Mesenchymal stem cell (in vitro differentiated cells and primary cell): ENCODE results near the gene CEMIP2.

Source experiments
- DNase-seq: peaks from one replicate; pipeline ENCODE4 v3.0.0-alpha.2; 2013
- H2AFZ ChIP-seq: one replicate; pipeline ENCODE4 v1.6.1; 2013; ENCODE audit warnings: low read depth, mild to moderate bottlenecking, control low read depth, inconsistent platforms, low read length, moderate library complexity
- H2AK5ac ChIP-seq: 2 replicates; pipeline ENCODE4 v1.6.1; 2013; ENCODE audit warnings: low read length, moderate library complexity, mild to moderate bottlenecking, inconsistent platforms; ENCODE audit not compliant: severe bottlenecking
- H2BK120ac ChIP-seq: one replicate; pipeline ENCODE4 v1.6.1; 2013; ENCODE audit warnings: low read depth, mild to moderate bottlenecking, inconsistent platforms, low read length, moderate library complexity
- H2BK12ac ChIP-seq, 2 experiments: one replicate each; pipeline ENCODE4 v1.6.1; 2013; ENCODE audit warnings: inconsistent platforms in 2 of 2, low read length in 2 of 2, mild to moderate bottlenecking in 2 of 2, moderate library complexity in 2 of 2, control low read depth in 1 of 2
- H2BK15ac ChIP-seq: one replicate; pipeline ENCODE4 v1.6.1; 2013; ENCODE audit warnings: mild to moderate bottlenecking, low read depth, inconsistent platforms; ENCODE audit not compliant: poor library complexity, severe bottlenecking
- H2BK5ac ChIP-seq: 2 replicates; pipeline ENCODE4 v1.6.1; 2013; ENCODE audit warnings: low read depth, mild to moderate bottlenecking, low read length, control low read depth, inconsistent platforms; ENCODE audit not compliant: poor library complexity, severe bottlenecking
- H3K14ac ChIP-seq, 2 experiments: one replicate each; pipeline ENCODE4 v1.6.1; 2013; ENCODE audit warnings: inconsistent platforms in 2 of 2, low read length in 2 of 2, control low read depth in 1 of 2, mild to moderate bottlenecking in 1 of 2, moderate library complexity in 1 of 2
- H3K18ac ChIP-seq, 2 experiments: one replicate each; pipeline ENCODE4 v1.6.1; 2013; ENCODE audit warnings: inconsistent platforms in 2 of 2, low read length in 2 of 2, control low read depth in 1 of 2, low read depth in 1 of 2, mild to moderate bottlenecking in 1 of 2
- H3K23ac ChIP-seq, 2 experiments: one replicate each; pipeline ENCODE4 v1.6.1; 2013; ENCODE audit warnings: inconsistent platforms in 2 of 2, low read length in 2 of 2, mild to moderate bottlenecking in 2 of 2, moderate library complexity in 2 of 2, control low read depth in 1 of 2
- H3K27ac ChIP-seq: 2 replicates; pipeline ENCODE4 v1.5.1; 2013; ENCODE audit warnings: mild to moderate bottlenecking, moderate library complexity, low read length, control low read depth, inconsistent platforms; ENCODE audit not compliant: poor library complexity, severe bottlenecking
- H3K27me3 ChIP-seq, 2 experiments: 2 replicates each; pipeline versions ENCODE4 v1.6.1 to v1.7.0; 2013; ENCODE audit warnings: low read length in 2 of 2, mild to moderate bottlenecking in 2 of 2, moderate library complexity in 2 of 2, control low read depth in 1 of 2, inconsistent platforms in 1 of 2; ENCODE audit not compliant: control insufficient read depth in 1 of 2, insufficient read depth in 1 of 2
- H3K36me3 ChIP-seq, 2 experiments: 2 replicates each; pipeline versions ENCODE4 v1.6.1 to v1.7.0; 2013; ENCODE audit warnings: low read length in 2 of 2, control low read depth in 1 of 2, inconsistent platforms in 1 of 2, low read depth in 1 of 2, mild to moderate bottlenecking in 1 of 2; ENCODE audit not compliant: insufficient read depth in 2 of 2, control insufficient read depth in 1 of 2
- H3K4ac ChIP-seq, 2 experiments: one replicate each; pipeline ENCODE4 v1.6.1; 2013; ENCODE audit warnings: inconsistent platforms in 2 of 2, low read length in 2 of 2, mild to moderate bottlenecking in 2 of 2, moderate library complexity in 2 of 2, control low read depth in 1 of 2, low read depth in 1 of 2
- H3K4me1 ChIP-seq: 2 replicates; pipeline ENCODE4 v1.6.1; 2013; ENCODE audit warnings: low read depth, low read length, control low read depth; ENCODE audit not compliant: control insufficient read depth, insufficient read depth
- H3K4me2 ChIP-seq: 2 replicates; pipeline ENCODE4 v1.6.1; 2013; ENCODE audit warnings: low read length, mild to moderate bottlenecking, inconsistent platforms; ENCODE audit not compliant: poor library complexity, severe bottlenecking
- H3K4me3 ChIP-seq, 2 experiments: 2 replicates each; pipeline versions ENCODE4 v1.5.1 to v1.7.0; 2013; ENCODE audit warnings: low read length in 2 of 2, mild to moderate bottlenecking in 2 of 2, control low read depth in 1 of 2, low read depth in 1 of 2; ENCODE audit not compliant: insufficient read depth in 1 of 2
- H3K79me1 ChIP-seq: replicated peaks from 2 replicates; pipeline ENCODE4 v1.6.1; 2013; ENCODE audit warnings: mild to moderate bottlenecking, control low read depth, low read length, inconsistent platforms; ENCODE audit not compliant: poor library complexity, severe bottlenecking
- H3K9ac ChIP-seq: 2 replicates; pipeline ENCODE4 v1.7.0; 2013; ENCODE audit warnings: mild to moderate bottlenecking, low read length, moderate library complexity
- H3K9me3 ChIP-seq: 2 replicates; pipeline ENCODE4 v1.7.0; 2013; ENCODE audit warnings: mild to moderate bottlenecking, low read length; ENCODE audit not compliant: control insufficient read depth
- H4K8ac ChIP-seq: one replicate; pipeline ENCODE4 v1.6.1; 2013; ENCODE audit warnings: inconsistent platforms, mild to moderate bottlenecking, low read length, moderate library complexity
- H4K91ac ChIP-seq: one replicate; pipeline ENCODE4 v1.6.1; 2013; ENCODE audit warnings: mild to moderate bottlenecking, low read length, inconsistent platforms
- WGBS: methylation state at CpG from one replicate; pipeline ENCODE4 v1.1.7; 2013; ENCODE audit warnings: mixed read lengths; 5-methylcytosine and 5-hydroxymethylcytosine counted together

The CEMIP2 gene

DNA sequence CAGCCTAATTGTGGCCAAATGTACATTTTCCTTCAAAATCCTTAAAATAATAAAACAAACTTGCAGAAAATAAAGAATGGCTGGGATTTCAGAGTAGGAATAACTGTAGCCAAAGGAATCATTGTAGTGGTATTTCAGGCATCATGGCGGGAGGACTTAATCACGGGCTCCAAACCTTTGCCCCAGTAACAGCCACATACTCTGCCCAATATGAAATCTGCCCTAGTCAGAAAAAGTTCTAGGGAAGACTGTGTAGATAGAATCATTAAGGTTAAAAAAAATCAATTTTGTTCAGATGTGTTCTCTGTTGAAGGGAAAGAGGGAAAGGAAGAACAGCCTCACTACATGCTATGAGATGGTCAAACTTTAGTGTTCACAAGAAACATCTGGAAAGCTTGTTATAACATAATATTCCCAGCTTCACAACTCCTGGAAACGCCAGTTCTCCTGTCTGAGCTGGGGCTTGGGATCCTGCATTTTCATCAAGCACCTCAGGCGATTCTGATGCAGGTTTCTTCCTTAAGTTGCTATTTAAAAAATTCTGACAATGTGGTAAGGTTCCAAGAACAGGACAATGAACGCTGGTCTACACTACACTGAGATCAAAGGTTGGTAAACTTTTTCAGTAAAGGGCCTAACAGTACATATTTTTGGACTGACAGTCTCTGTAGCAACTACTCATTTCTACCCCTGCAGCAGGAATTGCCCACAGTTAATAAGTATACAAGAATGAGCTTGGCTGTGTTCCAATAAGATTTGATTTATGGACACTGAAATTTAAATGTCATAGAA is 87.9 kb downstream of the CEMIP2 start:
- H3K4me1 ChIP-seq = peaks cover 12% of the 10 kb centered on the region
- peak overlapping the region; percentile 59 for H3K9ac ChIP-seq
- H2AFZ ChIP-seq = no peak overlapping the region
- H2BK15ac ChIP-seq = no peak overlapping the region
- no peaks in the 10 kb centered on the region for H3K27me3 ChIP-seq
- no peak overlapping the region for H2BK120ac ChIP-seq
- H3K9me3 ChIP-seq = peaks cover 4% of the 10 kb centered on the region
- H2BK12ac ChIP-seq = no peak overlapping the region
- DNase-seq = peak; percentile 15
- H2BK5ac ChIP-seq = peak overlapping the region; percentile 67
- WGBS = 45% methylated on average over 2 of the region's 5 CpGs
- peaks cover 3 to 11% of the 10 kb centered on the region in 2 experiments for H3K36me3 ChIP-seq
- H2AK5ac ChIP-seq = no peak overlapping the region
- no peak overlapping the region for H3K4me2 ChIP-seq
- no peak overlapping the region for H4K8ac ChIP-seq
- no peak overlapping the region for H3K4me3 ChIP-seq
- no peak overlapping the region for H3K23ac ChIP-seq
- H3K27ac ChIP-seq = peak overlapping the region; percentile 93
- H3K4ac ChIP-seq = peak overlapping the region in 1 of 2 experiments; percentile 38
- no peak overlapping the region for H3K14ac ChIP-seq
- peaks cover 3% of the 10 kb centered on the region for H3K79me1 ChIP-seq
- peak overlapping the region in 1 of 2 experiments; percentile 50 for H3K18ac ChIP-seq
- no peak overlapping the region for H4K91ac ChIP-seq

DNA sequence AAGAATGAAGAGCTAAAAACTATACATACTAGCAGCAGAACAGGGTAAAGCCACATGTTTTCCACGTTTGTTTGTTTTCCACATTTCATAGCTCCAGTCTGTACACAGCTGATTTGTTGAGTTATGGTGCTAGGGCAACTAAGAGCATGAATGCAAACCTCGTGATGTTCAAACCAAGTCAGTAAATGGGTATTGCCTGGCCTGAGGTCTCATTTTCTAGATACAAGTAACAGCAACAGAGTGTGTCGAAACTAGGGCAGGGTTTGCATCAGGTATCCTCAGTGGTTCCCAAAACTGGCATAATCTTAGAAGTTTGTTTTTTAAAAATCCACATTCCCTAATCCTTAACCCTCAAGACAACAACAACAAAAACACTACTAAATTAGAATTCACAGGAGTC is 89.3 kb downstream of the CEMIP2 start:
- no peak overlapping the region for H3K27ac ChIP-seq
- H3K27me3 ChIP-seq = no peaks in the 10 kb centered on the region
- H2AFZ ChIP-seq = no peak overlapping the region
- no peak overlapping the region for H3K4me3 ChIP-seq
- H4K91ac ChIP-seq = no peak overlapping the region
- H3K4ac ChIP-seq = peak overlapping the region in 1 of 2 experiments; percentile 88
- peak overlapping the region; percentile 19 for H2AK5ac ChIP-seq
- H3K9me3 ChIP-seq = peaks cover 4% of the 10 kb centered on the region
- no peak overlapping the region for H3K4me2 ChIP-seq
- no peak overlapping the region for H2BK15ac ChIP-seq
- peaks cover 3% of the 10 kb centered on the region for H3K79me1 ChIP-seq
- no peak overlapping the region for H3K9ac ChIP-seq
- no peak overlapping the region for H3K14ac ChIP-seq
- 35% methylated on average over 3 of the region's 3 CpGs for WGBS
- H2BK12ac ChIP-seq = peak overlapping the region in 1 of 2 experiments; percentile 71
- no peak overlapping the region for H4K8ac ChIP-seq
- H2BK120ac ChIP-seq = no peak overlapping the region
- peaks cover 12% of the 10 kb centered on the region for H3K4me1 ChIP-seq
- peaks cover 3 to 4% of the 10 kb centered on the region in 2 experiments for H3K36me3 ChIP-seq
- no peak overlapping the region for H3K23ac ChIP-seq
- DNase-seq = peak; percentile 16
- H3K18ac ChIP-seq = peak overlapping the region in 1 of 2 experiments; percentile 70
- no peak overlapping the region for H2BK5ac ChIP-seq

DNA sequence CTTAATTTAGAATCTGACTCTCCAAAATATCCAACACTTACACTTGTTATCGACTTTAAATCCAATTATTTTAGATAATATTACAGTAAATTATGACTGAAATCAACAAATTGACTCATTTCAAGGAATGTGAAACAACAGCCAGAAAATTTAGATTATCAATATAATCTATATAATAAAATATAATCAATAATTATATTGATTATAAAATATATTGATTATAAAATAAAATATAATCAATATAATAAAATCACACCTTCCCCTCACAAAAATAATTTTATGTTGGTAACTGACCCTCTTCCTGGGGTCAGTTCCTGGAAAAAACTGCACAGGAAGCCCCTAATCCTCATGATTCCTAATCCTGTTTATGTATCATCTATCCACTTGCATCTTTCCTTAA is 91.1 kb downstream of the CEMIP2 start:
- peaks cover 4% of the 10 kb centered on the region for H3K9me3 ChIP-seq
- H2BK12ac ChIP-seq = no peak overlapping the region
- H4K91ac ChIP-seq = no peak overlapping the region
- no peak for DNase-seq
- no peaks in the 10 kb centered on the region for H3K36me3 ChIP-seq
- H3K4me2 ChIP-seq = no peak overlapping the region
- H2BK15ac ChIP-seq = no peak overlapping the region
- H2BK120ac ChIP-seq = no peak overlapping the region
- H3K9ac ChIP-seq = no peak overlapping the region
- H3K14ac ChIP-seq = no peak overlapping the region
- H3K23ac ChIP-seq = no peak overlapping the region
- peaks cover 9% of the 10 kb centered on the region for H3K4me1 ChIP-seq
- 100% methylated on average over 1 of the region's 1 CpG for WGBS
- H3K18ac ChIP-seq = no peak overlapping the region
- no peak overlapping the region for H2AK5ac ChIP-seq
- no peak overlapping the region for H3K4me3 ChIP-seq
- peaks cover 1% of the 10 kb centered on the region for H3K79me1 ChIP-seq
- H3K27me3 ChIP-seq = no peaks in the 10 kb centered on the region
- no peak overlapping the region for H2BK5ac ChIP-seq
- H2AFZ ChIP-seq = no peak overlapping the region
- no peak overlapping the region for H4K8ac ChIP-seq
- H3K4ac ChIP-seq = no peak overlapping the region
- H3K27ac ChIP-seq = no peak overlapping the region

- H3K36me3 ChIP-seq = no peaks in the 10 kb centered on the region
- no peak overlapping the region for H2AK5ac ChIP-seq
- no peak overlapping the region for H4K8ac ChIP-seq
- H3K79me1 ChIP-seq = peaks cover 1% of the 10 kb centered on the region
- H3K9ac ChIP-seq = no peak overlapping the region
- no peaks in the 10 kb centered on the region for H3K27me3 ChIP-seq
- DNase-seq = no peak
- no peak overlapping the region for H3K4me3 ChIP-seq
- no peak overlapping the region for H4K91ac ChIP-seq
- peaks cover 4% of the 10 kb centered on the region for H3K9me3 ChIP-seq
- no peak overlapping the region for H2BK5ac ChIP-seq
- H3K4me1 ChIP-seq = peaks cover 6% of the 10 kb centered on the region
- no peak overlapping the region for H3K4me2 ChIP-seq
- H2AFZ ChIP-seq = no peak overlapping the region
- H2BK120ac ChIP-seq = no peak overlapping the region
- H3K4ac ChIP-seq = no peak overlapping the region
- no peak overlapping the region for H2BK15ac ChIP-seq
- H3K27ac ChIP-seq = no peak overlapping the region
- H3K18ac ChIP-seq = no peak overlapping the region
- no peak overlapping the region for H3K23ac ChIP-seq
- no peak overlapping the region for H3K14ac ChIP-seq
- H2BK12ac ChIP-seq = no peak overlapping the region
Measured at GRCh38 chr9:71676460-71676859, 91.9 kb downstream of the CEMIP2 start.
